Dendritic cell treated with granulocyte-macrophage colony-stimulating factor and Interleukin-4, amounts not matched to agents 40 ng/mL and 50 ng/mL, for 4 days (primary cell): ENCODE measurements around the gene CCDC116.
A peak's percentile ranks its signal among the peaks of the same experiment; 100 is the strongest.
"Not testable (repeated sequence)": the region's sequence is repeated elsewhere in the genome, so short reads cannot be mapped to it uniquely, and the experiment has no call there.

Experiments
- H3K27ac Mint-ChIP-seq: one replicate; pipeline ENCODE4 v1.8.0; 2022; ENCODE audit warnings: mild to moderate bottlenecking, mixed read lengths
- H3K27me3 Mint-ChIP-seq: one replicate; pipeline ENCODE4 v1.8.0; 2022; ENCODE audit warnings: mild to moderate bottlenecking, mixed read lengths
- H3K36me3 Mint-ChIP-seq: one replicate; pipeline ENCODE4 v1.8.0; 2022; ENCODE audit warnings: low read depth, mixed read lengths
- H3K4me1 Mint-ChIP-seq: one replicate; pipeline ENCODE4 v1.8.0; 2022; ENCODE audit warnings: low read depth, mixed read lengths
- H3K4me3 Mint-ChIP-seq: one replicate; pipeline ENCODE4 v1.8.0; 2022; ENCODE audit warnings: mild to moderate bottlenecking, moderate library complexity, mixed read lengths
- H3K9me3 Mint-ChIP-seq: one replicate; pipeline ENCODE4 v1.8.0; 2022; ENCODE audit warnings: mixed read lengths
- intact Hi-C: fragments of 100-400 bp; cut with micrococcal nuclease; formaldehyde crosslinking; loops from one replicate; pipeline ENCODE4 v1.15.0; 2022

Gene CCDC116

DNA sequence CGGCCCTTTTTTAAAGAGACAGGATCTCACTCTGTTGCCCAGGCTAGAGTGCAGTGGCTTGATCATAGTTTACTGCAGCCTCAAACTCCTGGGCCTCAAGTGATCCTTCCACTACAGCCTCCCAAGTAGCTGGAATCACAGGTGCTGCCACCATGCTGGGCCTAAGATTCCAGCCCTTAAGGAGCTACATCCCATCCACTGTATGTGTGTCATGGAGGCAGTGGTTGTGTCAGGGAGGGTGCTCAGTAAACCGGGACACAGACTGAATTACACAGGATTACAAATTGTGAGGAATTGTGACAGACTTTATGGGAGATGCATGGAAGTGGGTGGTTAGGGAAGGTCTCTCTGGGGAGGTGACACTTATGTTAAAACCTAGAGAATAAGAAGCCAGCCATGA, 31.2 kb downstream of the CCDC116 start:
- intact Hi-C loops = no loop called here
- peaks cover 16% of the 10 kb centered on the region for H3K36me3 Mint-ChIP-seq
- peaks cover 26% of the 10 kb centered on the region for H3K4me1 Mint-ChIP-seq
- H3K27ac Mint-ChIP-seq = no peak overlapping the region
- H3K4me3 Mint-ChIP-seq = no peak overlapping the region
- H3K27me3 Mint-ChIP-seq = no peaks in the 10 kb centered on the region
- no peaks in the 10 kb centered on the region for H3K9me3 Mint-ChIP-seq

DNA sequence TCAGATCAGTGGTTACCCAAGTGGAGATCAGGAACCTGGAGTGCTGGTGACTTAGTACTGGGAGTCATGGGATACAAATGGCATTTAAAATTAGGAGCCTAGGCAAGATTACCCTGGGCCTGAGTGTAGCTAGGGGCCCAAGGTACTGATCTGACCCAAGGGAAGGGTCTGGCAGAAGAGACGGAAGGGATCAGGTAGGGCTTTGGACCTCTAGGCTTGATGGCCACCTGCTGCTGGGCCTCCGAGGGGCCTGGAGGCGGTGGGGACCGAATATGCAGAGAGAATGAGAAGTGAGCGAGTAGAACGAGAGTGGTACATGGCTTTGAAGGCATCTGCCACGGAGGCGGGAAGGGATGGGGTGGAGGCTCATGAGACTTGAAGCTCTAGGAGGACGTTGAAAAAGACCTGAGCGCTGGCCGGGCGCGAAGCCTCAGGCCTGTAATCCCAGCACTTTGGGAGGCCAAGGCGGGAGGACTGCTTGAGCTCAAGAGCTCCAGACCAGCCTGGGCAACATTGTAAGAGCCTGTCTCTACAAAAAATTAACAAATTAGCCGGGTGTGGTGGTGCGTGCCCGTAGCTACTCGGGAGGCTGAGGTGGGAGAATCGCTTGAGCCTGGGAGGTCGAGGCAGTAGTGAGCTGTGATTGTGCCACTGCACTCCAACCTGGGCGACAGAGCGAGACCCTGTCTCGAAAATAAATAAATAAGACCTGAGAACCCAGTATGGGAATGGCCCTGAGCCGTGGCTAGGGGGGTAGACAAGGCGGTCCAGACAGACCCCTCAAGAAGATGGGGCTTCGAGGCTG, 32.7 kb downstream of the CCDC116 start:
- H3K9me3 Mint-ChIP-seq = no peaks in the 10 kb centered on the region
- peak overlapping the region; percentile 99 for H3K27ac Mint-ChIP-seq
- intact Hi-C loops = no loop called here
- peaks cover 31% of the 10 kb centered on the region for H3K36me3 Mint-ChIP-seq
- H3K27me3 Mint-ChIP-seq = no peaks in the 10 kb centered on the region
- peak overlapping the region; percentile 97 for H3K4me3 Mint-ChIP-seq
- H3K4me1 Mint-ChIP-seq = peaks cover 34% of the 10 kb centered on the region

DNA sequence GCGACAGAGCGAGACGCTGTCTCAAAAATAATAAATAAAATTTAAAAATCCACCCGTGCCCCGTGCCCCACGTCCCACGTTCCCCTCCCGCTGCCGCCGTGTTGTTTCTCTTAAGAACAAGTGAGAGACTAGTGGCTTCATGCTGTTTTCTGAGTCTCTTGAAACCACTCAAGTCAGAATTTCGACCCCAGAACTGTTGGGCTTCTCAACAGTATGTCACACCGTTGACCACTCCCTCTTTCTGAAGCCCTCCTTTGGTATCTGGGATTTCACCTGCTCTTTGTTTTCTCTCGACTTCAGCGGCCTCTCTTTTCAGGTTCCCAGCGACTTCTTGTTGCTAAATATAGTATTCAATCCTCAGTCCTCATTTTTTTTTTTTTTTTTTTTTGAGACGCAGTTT, 34.2 kb downstream of the CCDC116 start:
- H3K4me3 Mint-ChIP-seq = peak overlapping the region; percentile 97
- H3K4me1 Mint-ChIP-seq = peaks cover 49% of the 10 kb centered on the region
- peaks cover 47% of the 10 kb centered on the region for H3K36me3 Mint-ChIP-seq
- no peaks in the 10 kb centered on the region for H3K9me3 Mint-ChIP-seq
- no peaks in the 10 kb centered on the region for H3K27me3 Mint-ChIP-seq
- peak overlapping the region; percentile 99 for H3K27ac Mint-ChIP-seq
- intact Hi-C loops = no loop called here

DNA sequence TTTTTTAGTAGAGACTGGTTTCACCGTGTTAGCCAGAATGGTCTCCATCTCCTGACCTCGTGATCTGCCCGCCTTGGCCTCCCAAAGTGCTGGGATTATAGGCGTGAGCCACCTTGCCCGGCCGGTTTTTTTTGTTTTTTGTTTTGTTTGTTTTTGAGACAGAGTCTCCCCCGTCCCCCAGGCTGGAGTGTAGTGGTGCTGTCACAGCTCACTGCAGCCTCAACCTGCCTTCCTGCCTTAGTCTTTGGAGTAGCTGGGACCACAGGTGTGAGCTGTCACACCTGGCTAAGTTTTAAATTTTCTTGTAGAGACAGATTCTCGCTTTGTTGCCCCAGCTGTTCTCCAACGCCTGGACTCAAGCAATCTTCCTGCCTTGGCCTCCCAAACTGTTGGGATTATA, 36.5 kb downstream of the CCDC116 start:
- H3K4me3 Mint-ChIP-seq = no peak overlapping the region
- H3K36me3 Mint-ChIP-seq = peaks cover 69% of the 10 kb centered on the region
- intact Hi-C loops = no loop called here

DNA sequence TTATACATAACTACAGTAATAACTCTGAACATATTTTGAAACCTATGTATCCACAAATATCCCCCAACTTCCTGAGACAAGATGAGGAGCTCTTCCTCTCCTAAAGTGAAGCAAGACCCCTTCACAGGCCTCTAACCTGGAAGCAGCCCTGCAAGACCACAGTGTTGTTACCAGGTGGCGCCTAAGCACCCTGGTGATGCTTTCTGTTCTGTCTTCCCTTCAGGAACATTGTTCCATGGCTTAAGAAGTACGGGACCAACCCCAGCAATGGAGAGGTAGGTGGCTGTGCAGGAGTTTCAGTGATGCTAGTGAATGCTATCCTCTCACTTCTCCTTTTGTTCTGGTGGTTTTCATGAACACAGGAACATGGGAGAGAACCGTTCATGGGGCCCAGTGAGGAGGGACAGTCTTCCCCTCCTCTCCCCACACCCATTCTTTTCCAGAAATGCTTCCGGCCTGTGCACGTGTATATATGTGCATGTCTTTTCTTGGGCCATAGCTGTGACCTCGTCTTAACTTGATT, 39.6 kb downstream of the CCDC116 start:
- Mint-ChIP-seq H3K36me3 (peaks cover 91% of the 10 kb centered on the region), H3K4me1 (peaks cover 46% of the 10 kb centered on the region), H3K27ac (no peak overlapping the region)

More for the DNA sequence above, 36.5 kb downstream of the CCDC116 start:
- no peaks in the 10 kb centered on the region for H3K27me3 Mint-ChIP-seq
- no peak overlapping the region for H3K27ac Mint-ChIP-seq
- H3K9me3 Mint-ChIP-seq = no peaks in the 10 kb centered on the region
- peaks cover 60% of the 10 kb centered on the region for H3K4me1 Mint-ChIP-seq

DNA sequence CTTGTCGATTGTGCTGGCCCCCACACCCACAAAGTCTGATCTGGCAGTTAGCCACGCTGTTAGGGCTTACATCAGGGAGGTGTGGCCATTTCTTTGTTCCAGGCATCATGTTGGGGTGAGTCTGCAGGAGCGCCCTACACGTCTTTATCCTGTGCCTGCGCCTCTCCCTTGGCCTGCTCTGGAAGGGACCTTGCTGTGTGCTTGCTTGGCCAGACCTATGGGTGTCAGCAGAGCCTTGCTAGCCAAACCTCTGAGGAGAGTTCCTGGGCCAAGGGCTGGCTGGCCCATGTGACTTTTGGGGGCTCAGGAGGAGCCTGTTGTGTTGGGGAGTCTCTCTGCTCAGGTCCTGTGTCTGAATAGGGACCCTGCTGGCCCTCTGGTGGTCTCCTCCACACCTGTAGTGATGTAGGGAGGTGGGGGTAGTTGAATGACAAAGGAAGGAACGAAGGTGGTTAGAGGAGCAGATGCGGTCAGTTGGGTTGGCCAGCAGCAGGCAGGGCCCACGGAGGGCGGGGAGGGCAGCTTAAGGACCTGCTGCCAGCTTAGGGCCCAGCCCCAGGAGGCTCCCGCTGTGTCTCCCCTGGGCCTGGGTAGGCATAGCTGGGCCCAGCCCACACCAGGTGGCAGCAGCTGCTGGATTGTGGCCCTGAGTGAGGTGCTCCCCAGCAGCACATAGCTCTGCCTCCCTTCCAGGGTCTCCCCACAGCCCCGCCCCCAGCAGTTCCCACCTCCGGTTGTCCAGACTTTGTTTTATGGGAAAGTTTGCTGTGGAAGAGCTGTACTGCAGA, 41.2 kb downstream of the CCDC116 start:
- no peak overlapping the region for H3K4me3 Mint-ChIP-seq
- no peaks in the 10 kb centered on the region for H3K9me3 Mint-ChIP-seq
- no peaks in the 10 kb centered on the region for H3K27me3 Mint-ChIP-seq
- H3K4me1 Mint-ChIP-seq = peaks cover 35% of the 10 kb centered on the region
- H3K27ac Mint-ChIP-seq = peak overlapping the region; percentile 18
- intact Hi-C loops = no loop called here
- H3K36me3 Mint-ChIP-seq = peaks cover 100% of the 10 kb centered on the region

More for the DNA sequence above, 39.6 kb downstream of the CCDC116 start:
- Mint-ChIP-seq H3K4me3 (no peak overlapping the region), H3K27me3 (no peaks in the 10 kb centered on the region), H3K9me3 (no peaks in the 10 kb centered on the region)
- intact Hi-C loops = no loop called here

DNA sequence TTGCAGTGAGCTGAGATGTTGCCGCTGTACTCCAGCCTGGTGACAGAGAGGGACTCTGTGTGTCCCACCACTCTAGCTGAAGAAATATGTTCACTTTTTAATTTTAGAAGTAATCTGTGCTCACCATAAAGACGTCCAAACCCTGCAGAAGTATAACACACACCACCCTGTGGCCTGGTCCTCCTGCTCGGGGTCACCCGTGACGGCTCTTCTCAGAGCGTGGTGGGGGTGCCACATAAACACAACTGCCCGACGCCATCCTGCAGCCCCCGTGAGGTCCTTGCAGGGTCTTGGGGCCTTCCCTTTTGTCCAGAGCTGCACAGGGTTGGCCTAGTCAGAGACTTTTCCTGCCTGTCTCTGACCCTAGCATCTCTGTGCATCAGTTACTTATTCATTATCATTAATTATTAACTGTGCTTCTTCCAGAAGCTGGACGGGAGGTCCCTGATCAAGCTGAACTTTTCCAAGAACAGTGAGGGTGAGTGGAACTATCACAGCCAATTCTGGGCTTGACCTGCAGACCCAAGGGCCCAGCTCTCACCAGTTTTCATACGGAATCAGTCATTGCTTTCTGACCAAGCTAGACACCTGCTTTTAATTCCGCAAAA, 42.2 kb downstream of the CCDC116 start:
- H3K9me3 Mint-ChIP-seq = no peaks in the 10 kb centered on the region

DNA sequence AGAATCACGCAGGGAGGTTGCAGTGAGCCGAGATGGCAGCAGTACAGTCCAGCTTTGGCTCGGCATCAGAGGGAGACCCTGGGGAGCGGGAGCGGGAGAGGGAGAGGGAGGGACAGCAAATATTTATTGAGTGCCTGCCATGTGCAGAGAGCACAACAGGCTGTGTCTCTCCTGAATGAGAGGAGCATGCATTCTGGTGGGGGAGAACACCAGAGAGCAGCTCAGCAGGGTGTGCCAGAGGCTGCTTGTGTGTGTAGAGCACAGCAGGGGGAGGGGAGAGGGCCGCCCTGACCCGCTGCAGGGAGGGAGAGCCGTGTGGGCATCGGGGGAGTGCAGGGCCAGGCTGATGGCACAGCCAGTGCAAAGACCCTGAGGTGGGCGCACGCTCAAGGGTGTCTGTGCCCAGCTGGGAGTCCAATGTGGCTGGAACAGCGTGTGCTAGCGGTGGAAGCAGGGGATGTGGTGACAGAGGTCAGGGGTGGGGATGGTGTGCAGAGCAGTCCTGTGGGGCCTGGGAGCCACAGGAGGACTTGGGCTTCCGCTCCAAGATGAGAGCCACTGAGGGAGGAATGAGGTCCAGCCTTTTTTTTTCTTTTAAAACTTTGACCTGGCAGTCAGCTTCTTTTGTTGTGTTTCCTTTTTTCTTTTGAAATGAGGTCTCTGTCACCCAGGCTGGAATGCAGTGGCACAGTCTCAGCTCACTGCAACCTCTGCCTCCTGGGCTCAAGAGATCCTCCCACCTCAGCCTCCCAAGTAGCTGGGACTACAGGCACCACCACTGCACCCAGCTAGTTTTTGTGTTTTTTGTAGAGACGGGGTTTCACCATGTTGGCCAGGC, 45.3 kb downstream of the CCDC116 start:
- no peaks in the 10 kb centered on the region for H3K27me3 Mint-ChIP-seq
- H3K36me3 Mint-ChIP-seq = peaks cover 99% of the 10 kb centered on the region
- H3K9me3 Mint-ChIP-seq = no peaks in the 10 kb centered on the region
- H3K4me1 Mint-ChIP-seq = peaks cover 1% of the 10 kb centered on the region
- H3K4me3 Mint-ChIP-seq = no peak overlapping the region
- intact Hi-C loops = no loop called here
- no peak overlapping the region for H3K27ac Mint-ChIP-seq

More for the DNA sequence above, 42.2 kb downstream of the CCDC116 start:
- Mint-ChIP-seq H3K36me3 (peaks cover 99% of the 10 kb centered on the region), H3K4me3 (no peak overlapping the region), H3K27ac (no peak overlapping the region), H3K4me1 (peaks cover 26% of the 10 kb centered on the region), H3K27me3 (no peaks in the 10 kb centered on the region)
- intact Hi-C loops = no loop called here

DNA sequence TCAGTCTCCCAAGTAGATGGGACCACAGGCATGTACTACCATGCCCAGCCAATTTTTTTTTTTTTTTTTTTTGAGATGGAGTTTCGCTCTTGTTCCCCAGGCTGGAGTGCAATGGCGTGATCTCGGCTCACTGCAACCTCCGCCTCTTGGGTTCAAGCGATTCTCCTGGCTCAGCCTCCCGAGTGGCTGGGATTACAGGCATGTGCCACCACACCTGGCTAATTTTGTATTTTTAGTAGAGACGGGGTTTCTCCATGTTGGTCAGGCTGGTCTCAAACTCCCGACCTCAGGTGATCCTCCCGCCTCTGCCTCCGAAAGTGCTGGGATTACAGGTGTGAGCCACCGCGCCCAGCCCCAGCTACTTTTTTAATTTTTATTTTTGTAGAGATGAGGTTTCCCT, 46.3 kb downstream of the CCDC116 start:
- H3K4me1 Mint-ChIP-seq, H3K27me3 Mint-ChIP-seq, H3K4me3 Mint-ChIP-seq, H3K9me3 Mint-ChIP-seq, intact Hi-C loops, H3K27ac Mint-ChIP-seq: not testable (repeated sequence)
- peaks cover 99% of the 10 kb centered on the region for H3K36me3 Mint-ChIP-seq

DNA sequence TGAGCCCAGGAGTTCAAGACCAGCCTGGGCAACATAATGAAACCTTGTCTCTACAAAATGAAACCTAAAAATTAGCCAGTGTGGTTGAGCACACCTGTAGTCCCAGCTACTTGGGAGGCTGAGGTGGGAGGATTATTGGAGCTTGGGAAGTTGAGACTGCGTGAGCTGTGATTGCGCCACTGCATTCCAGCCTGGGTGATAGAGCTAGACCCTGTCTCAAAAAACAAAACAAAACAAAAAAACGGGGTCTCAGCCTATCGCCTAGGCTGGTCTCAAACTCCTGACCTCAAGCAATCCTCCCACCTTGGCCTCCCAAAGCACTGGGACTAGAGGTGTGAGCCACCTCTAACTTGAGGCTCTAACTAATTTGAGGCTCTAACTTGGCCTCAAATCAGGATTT, 46.8 kb downstream of the CCDC116 start:
- Mint-ChIP-seq H3K9me3 (no peaks in the 10 kb centered on the region), H3K27ac (no peak overlapping the region), H3K4me1 (no peaks in the 10 kb centered on the region), H3K4me3 (no peak overlapping the region), H3K36me3 (peaks cover 99% of the 10 kb centered on the region), H3K27me3 (no peaks in the 10 kb centered on the region)
- intact Hi-C loops = no loop called here

DNA sequence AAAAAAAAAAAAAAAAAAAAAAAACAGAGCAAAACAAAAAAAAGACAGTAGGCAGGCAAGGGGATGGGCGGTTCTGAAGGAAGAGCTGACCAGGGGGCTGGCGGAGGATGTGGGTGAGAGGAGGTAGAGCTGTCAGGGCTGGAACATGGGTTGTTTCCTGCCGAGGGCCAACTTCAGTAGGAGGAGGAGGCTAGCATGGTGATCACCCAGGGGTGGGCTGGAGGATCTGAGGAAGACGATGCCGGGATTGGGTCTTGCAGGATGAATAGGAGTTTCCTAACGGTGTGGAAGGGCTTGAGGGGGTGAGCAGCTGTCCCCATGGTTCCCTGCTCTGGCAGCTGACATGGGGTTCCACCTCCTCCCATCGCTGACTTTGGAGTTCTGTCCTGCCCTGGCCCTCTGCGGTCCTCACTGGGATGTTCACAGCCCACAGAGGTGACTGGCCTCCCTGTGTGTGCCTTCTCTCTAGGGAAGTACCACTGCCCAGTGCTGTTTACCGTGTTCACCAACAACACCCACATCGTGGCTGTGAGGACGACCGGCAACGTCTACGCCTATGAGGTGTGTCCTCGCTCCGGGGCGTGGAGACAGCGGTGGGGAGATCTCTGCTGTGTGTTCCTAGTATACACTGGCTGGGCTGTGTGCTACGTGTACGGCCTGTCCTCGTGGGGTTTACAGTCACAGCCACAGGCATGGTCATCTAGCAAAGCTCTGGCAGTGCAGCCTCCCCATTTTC, 48.4 kb downstream of the CCDC116 start:
- intact Hi-C loops = no loop called here
- no peaks in the 10 kb centered on the region for H3K27me3 Mint-ChIP-seq
- H3K4me1 Mint-ChIP-seq = no peaks in the 10 kb centered on the region
- no peak overlapping the region for H3K4me3 Mint-ChIP-seq
- H3K36me3 Mint-ChIP-seq = peaks cover 99% of the 10 kb centered on the region
- H3K27ac Mint-ChIP-seq = no peak overlapping the region
- H3K9me3 Mint-ChIP-seq = no peaks in the 10 kb centered on the region

DNA sequence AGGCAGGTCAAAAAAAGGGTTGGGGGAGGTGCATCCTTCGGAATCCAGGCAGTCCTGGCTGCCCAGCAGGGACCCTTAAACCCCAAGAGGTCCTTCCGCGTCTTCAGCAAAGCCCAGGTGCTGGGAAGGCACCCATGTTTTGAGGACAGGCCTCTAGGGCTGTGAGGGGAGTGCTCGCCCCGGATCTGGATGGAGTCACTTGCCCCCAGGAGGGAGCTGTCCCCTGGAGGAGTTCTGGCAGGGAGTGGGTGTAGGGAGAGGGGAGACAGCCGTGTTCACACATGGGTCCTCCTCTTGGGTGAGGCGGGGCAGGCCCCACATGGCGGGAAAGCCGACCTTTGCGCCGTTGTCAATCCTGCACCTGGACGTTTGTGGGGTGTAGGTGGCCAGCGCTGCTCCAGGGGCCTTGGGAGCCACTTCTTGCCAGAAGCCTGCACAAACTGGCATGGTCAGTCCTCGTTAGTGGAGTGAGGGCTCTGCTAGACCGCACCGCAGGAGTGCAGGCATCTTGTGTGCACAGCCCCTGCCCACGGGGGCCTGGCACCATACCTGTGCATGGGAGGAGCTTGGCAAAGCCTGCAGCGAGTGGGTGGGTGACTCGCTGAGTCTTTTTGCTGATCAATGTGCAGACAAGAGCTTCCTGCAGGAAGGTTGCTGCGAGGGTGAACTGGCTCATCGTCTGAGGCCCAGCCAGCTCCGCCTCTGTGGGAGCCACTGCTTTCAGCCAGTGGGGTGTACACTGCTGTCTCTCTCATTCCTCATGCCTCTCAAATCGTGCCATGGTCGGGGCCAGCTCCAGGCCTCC, 49.2 kb downstream of the CCDC116 start:
- Mint-ChIP-seq H3K36me3 (peaks cover 99% of the 10 kb centered on the region), H3K9me3 (no peaks in the 10 kb centered on the region), H3K27ac (no peak overlapping the region), H3K4me1 (no peaks in the 10 kb centered on the region), H3K27me3 (no peaks in the 10 kb centered on the region), H3K4me3 (no peak overlapping the region)
- intact Hi-C loops = no loop called here
